GM18517 (cell line): Measurements from ENCODE around the gene APC2.
"Not testable (repeated sequence)": the region's sequence is repeated elsewhere in the genome, so short reads cannot be mapped to it uniquely, and the experiment has no call there.

Experiments
- ATAC-seq: cut with Tn5 transposase; IDR thresholded peaks from one replicate; pipeline ENCODE4 v1.9.1; 2021; ENCODE audit warnings: mild to moderate bottlenecking, moderate library complexity; ENCODE audit not compliant: unreplicated experiment

The APC2 gene

DNA sequence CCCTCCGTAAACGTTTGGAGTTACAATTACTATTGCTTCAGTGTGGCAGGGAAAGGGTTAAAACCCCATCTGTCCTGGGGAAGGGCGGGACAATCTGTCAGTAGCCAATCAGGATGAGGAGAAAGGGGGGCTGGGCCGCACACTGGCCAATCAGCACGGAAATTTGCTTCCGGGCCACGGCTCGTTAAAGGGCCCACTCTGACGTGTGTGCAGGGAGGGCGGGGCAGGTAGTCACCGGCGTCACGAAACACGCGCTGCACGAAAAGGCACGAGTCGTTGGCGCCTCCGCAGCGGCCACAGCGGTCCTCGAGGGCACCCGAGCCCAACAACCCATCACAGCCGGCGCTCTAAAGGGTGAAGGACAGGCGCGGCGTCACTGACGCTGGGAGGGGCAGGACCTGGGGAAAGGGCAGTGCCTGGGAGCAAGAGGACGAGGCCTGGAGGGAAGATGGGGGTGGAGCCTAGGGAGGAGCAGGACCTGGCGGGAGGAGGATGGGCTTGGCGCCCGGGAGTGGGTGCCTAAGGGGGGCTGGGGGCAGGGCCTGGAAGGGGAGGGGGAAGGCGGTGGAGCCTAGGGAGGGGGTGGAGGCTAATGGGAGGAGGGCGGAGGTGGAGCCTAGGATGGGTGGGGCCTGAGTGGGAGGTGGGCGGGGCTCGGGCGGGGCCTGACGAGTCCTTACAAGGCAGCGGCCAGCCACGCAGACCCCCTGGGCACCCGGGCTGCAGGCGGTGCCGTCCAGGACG is 58.0 kb downstream of the APC2 start:
- ATAC-seq, result no peak

GRCh38 chr19:1508507-1508856 is 58.6 kb downstream of the APC2 start:
- no peak for ATAC-seq

DNA sequence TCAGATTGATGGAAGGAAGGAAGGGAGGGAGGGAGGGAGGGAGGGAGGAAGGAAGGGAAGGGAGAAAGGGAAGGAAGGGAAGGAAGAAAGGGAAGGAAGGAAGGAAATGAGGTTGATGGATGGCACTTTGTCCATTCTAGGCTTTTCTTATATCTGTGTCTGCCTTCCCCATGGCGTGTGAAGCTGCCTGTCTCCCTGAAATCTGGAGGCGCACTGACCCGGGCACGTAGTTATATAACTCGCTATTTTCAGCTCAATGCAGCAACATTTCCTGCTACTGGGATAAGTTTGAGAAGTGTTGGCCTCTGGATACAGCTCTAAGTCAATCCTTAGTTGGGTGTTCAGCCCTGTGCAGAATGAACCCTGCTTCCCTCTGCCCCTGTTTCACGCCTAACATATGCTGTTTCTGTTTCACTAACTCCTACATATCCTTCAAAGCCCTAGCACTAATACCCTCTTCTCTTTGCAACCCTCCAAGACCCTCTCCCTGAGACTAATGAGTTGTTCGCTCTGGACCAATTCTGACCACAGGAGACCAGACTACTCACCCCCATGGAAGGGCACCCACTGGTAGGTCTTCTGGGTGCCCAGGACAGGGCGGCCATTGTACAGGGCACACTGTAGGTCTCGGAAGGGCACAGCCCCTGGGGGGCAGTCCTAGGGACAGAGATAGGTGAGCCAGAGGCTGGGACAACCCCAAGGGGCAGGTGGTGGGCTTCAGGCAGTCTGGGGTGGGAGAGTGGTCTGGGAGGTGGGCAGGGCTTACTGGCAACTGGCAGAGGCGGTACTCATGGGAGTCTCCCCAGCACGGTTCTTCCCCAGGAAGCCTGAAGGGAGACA is 59.9 kb downstream of the APC2 start:
- ATAC-seq, result no peak

DNA sequence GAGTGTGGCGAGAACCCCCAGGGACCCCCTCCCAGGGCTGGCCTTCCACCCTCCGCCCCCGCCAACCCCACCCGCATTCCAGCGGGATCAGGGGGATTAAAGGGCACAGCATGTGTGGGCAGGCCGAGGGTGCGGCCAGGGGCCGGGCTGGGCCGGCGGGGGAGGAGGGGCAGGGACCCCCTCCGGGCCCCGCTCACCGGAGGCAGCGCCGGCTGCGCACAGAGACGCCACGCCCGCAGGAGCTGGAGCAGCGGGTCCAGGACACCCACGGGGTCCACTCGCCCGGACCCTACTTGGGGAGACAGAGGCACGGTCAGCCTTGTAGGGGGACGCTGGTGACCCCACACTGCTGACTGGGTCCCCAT is 60.5 kb downstream of the APC2 start:
- ATAC-seq, result no peak

- no peak for ATAC-seq
These were observed 60.9 kb downstream of the APC2 start for GRCh38 chr19:1510807-1511206.

GRCh38 chr19:1511318-1512317 is 61.7 kb downstream of the APC2 start:
- ATAC-seq, result no peak

DNA sequence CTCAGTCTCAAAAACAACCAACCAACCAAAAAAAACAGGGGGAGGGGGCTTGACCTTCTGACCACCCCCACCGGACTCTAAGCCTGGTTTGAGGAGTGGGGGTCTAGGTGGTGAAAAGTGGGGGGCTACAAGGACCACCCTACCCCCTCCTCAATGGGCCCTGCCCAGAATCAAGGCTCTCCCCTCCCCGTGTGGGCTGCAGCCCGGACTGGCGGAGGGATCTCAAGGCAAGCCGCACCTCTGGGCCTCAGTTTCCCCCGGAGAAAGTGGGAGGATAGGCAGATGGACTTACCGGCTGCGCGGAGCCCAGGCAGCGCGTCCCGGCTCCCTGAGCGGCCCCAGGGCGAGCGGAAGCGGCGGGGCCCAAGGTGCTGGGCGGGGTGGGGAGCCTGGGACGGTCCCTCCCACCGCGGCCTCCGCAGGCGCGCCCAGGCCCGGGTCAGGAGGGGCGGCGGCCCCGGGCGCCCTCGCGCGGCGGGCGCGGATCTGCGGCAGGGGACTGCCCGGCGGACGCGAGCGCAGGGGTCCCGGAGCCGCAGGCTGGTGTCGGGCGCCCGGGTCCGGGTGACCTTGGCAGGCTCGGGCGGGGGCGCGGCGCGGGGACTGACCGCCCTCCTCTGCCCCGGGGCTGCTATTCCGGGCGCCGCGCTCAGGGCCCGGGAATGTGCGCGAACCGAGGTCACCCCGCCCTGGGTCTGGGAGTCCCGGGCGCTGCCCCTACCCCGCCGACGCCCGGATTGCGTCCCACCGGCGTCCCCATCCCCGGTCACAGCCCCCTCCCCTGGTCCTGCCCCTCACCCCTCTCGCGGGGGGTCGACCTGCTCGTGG is 63.0 kb downstream of the APC2 start, which contains the start of gene ADAMTSL5:
Gene ADAMTSL5 (minus strand): TSS at position 349 of the 828 bp plus-strand sequence. CDS start 2,076 bp downstream, outside the sequence.
- no peak for ATAC-seq

DNA sequence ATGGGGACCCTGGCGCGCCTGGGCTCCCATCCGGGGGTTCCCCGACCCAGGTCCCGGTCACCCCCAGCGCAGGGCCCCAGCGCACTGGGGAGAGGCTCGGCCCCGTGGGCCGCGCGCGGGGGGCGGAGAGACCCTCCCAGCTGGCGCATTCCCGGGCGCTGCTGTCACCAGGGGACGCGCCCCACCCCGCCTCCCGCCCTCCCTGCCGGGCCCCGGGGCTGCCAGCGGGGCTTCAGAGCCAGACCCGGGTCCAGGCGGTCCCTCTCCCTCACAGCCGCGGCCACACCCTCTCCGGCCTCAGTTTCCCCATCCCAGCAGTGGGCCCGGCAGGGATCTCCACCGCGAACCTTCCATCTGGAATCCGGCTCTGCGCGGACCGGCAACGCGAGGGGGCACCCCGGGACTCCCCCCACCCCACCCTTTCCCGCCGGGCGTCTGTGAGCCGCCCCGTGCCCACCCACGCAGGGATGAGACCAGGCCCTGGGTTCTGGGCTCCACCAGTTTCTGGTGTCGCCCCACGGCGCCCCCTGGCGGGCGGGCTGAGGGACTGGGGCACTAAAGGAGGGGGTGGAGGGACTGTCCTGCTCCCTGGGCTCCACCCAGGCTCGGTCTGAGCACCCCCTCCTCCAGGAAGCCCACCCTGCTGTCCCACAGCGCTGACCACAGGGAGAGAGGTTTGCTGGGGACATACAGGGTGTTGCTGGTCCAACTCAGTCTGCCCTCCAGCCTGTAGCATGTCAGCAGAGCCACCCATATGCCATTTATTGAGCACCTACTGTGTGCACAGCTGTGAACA is 63.8 kb downstream of the APC2 start:
- no peak for ATAC-seq

GRCh38 chr19:1514295-1514661 is 64.4 kb downstream of the APC2 start:
- no peak for ATAC-seq

- ATAC-seq, result no peak
These were observed 65.2 kb downstream of the APC2 start for GRCh38 chr19:1514986-1515721.

DNA sequence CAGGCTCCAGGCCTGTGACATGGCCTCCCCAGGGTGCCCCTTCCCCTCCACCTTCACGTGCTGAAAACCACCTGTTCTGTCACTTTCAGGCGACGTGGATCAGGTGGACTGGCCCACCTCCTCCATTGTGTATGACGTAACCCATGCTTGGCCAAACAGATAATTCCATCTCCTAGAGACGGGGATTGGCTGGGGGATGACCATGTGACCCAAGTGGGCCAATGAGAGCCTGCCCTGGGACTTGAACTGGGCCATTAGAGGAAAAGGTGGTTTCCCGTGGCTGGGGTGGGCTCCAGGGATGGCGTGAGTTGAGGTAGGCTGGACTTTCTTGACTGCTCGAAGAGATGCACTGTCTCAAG is 66.5 kb downstream of the APC2 start:
- no peak for ATAC-seq

DNA sequence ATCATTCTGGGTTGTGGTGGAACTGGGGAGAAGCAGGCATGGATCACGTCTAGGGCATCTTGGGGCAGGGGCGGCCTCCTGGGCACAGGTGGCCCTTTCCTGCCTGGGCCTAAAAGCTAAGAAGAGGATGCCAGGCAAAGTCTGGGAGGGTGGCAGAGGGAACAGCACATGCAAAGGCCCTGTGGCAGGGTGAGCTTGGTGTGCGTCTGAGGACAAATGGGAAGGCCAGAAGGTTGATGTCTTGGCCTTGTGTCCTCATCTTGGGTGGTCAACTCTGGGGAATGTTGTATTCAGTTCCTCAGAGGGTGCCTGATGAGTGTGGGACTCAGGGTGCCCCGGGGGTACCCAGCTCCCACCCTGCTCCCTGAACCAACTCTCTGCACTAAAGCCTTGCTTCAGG is 68.5 kb downstream of the APC2 start:
- ATAC-seq, result no peak

- not testable (repeated sequence) for ATAC-seq
These were observed 69.9 kb downstream of the APC2 start for GRCh38 chr19:1519802-1520201.

GRCh38 chr19:1520203-1520780 is 70.4 kb downstream of the APC2 start:
- no peak for ATAC-seq

- no peak for ATAC-seq
These were observed 71.7 kb downstream of the APC2 start for GRCh38 chr19:1521636-1522035.

DNA sequence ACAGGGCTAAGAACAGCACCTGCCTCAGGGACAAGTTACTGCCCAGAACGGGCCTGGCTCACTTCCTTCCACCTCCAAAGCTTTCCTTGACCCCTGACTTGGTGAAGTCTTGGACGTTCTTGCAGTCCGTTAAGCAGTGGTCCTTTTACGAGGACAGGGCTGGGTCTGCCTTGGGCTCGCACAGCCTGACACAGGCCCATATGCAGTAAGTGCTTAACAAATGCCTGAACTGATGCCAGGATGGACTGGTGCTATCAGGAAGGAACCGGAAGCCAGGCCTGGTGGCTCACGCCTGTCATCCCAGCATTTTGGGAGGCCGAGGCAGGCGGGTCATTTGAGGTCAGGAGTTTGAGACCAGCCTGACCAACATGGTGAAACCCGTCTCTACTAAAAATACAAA is 72.1 kb downstream of the APC2 start:
- ATAC-seq, result no peak

GRCh38 chr19:1522838-1523237 is 72.9 kb downstream of the APC2 start:
- ATAC-seq, result no peak
